ENCODE results near the gene SNED1.
A peak's percentile ranks its signal among the peaks of the same experiment; 100 is the strongest.

SNED1 gene

GRCh38 chr2:240992572-240993291, 5.7 kb upstream of the SNED1 start:
- no peak for DNase-seq (ENCODE audit: low read depth, low spot score)

DNA sequence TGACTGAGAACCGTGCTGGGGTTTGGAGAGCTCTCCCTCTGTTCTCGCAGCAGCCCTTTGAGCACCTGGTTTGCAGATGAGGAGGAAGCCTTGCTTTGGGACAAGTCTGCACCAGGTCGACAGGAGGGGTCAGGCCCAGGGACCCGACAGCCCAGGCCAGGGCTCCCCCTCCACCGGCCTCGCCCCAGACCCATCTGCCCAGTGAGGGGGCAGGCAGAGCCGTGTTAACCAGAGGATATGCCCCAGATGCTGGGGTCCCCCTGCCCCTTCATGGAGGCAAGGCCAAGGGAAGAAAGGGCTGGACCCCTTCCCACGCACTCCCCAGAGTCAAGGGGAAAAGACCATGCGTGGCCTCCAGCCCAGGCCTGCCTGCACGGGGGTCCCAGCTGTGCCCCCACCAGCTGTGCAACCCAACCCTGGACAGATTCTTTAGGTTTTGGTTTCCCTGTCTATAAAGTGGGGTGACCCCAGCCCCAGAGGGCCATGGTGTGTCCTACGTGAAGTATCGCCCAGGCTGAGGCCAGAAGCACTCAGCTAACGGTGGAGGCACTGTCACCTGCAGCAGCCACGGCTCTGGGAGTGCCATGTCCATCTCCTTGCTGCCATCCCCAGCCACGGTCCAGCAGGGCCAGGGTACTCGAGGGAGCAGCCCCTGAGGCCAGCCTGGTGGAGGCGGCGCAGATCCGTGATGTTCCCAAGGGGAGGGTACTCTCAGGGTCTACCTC, 4.8 kb upstream of the SNED1 start:
- no peak for DNase-seq (ENCODE audit: low read depth, low spot score)

GRCh38 chr2:240994171-240994896, 4.1 kb upstream of the SNED1 start:
- DNase-seq (ENCODE audit: low read depth, low spot score): no peak

DNA sequence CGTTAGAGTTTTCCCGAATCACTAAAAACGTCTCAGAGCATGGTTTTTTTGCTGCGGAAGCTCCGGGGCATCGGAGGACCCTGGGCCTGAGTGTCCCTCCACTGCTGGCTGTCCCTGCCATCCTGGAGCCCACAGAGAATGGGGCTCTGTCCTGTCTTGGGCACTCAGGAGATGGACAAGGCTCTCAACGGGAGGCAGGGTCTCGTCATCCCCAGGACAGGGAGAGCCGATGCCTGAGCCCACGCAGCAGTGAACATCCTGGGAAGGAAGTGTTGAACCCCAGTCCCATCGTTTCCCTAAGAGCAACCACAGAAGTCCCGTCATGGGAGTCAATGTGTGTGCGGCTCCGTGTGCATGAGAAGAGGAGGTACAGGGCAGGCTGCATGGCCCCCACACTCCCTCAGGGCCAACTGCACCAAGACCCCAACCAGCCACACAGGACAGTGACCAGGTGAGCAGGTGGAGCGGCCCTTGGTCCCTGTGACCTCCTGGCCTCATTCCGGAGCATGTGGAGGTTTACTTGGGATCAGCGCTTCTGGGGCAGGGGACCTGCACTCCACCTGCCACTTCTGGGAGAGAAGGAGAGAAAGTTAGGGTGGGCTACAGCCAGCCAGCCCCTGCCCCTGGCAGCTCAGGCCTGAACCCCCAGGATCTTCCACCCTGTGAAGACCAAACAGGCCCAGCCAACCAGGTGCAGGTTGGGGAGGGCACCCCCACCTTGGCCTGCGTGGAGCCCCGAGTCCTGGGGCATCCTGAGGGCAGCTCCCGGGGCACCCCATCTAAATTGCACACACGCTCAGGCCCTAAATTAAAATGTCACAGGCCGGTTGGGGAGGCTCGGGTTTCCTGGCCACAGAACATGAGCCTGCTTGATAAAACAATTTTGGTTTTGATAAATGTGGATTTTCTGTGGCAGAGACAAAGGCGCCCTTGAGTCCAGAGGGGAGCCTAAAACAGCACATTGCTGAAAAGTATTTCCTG, 3.1 kb upstream of the SNED1 start:
- no peak for DNase-seq (ENCODE audit: low read depth, low spot score)

GRCh38 chr2:240996161-240996833, 2.1 kb upstream of the SNED1 start:
- DNase-seq (ENCODE audit: low read depth, low spot score): no peak

- no peak for DNase-seq (ENCODE audit: low read depth, low spot score)
These were observed 1.6 kb upstream of the SNED1 start for GRCh38 chr2:240996834-240997140.

DNA sequence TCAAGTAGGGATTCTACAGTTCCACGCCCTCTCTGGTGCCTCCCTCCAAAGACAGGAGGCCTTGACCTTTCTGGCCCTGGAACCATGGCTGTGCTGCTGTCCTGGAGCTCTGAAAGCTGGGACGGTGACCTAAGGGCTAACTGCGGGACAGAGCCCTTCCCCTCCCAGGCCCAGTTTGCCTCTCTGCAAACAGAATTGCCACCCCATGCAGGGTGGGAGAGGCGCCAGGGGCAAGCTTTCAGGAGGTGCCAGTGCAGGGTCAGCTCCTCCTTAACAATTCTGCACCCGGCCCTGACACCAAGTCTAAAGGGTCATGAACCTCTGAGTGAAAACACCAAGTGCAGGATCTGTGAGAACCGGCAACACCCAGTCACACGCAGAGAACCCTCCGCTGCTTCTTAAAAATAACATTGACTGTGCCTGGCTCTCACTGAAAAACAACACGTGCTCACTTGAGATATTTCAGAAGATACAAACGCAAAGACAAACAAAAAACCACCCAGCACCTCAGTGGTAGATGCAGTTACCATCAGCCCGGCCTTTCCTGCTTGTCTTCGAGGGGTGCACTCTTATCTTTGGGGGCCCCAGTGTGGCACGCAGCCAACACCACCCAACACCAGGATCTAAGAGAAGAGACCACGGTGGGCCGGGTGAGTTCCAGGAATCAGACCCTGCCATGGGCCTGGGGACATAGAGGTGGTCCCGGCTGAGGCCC, 1.1 kb upstream of the SNED1 start:
- DNase-seq (ENCODE audit: low read depth, low spot score): peak; percentile 84

DNA sequence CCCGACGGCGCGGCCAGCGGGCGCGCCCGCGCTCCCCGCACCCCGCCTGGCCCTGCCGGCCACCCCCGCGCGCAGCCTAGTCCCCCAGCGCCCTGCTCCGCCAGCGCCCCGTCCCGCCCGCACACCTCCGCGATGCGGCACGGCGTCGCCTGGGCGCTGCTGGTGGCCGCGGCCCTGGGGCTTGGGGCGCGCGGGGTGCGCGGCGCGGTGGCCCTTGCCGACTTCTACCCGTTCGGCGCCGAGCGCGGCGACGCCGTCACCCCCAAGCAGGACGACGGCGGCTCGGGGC, 232 bp downstream of the SNED1 start:
- no peak for DNase-seq (ENCODE audit: low read depth, low spot score)

GRCh38 chr2:240998995-240999791, 775 bp downstream of the SNED1 start:
- no peak for DNase-seq (ENCODE audit: low read depth, low spot score)

- DNase-seq (ENCODE audit: low read depth, low spot score): no peak
These were observed 1.6 kb downstream of the SNED1 start for GRCh38 chr2:240999873-241000541.

- DNase-seq (ENCODE audit: low read depth, low spot score): no peak
These were observed 2.5 kb downstream of the SNED1 start for GRCh38 chr2:241000831-241001321.

GRCh38 chr2:241001413-241002274, 3.2 kb downstream of the SNED1 start:
- DNase-seq (ENCODE audit: low read depth, low spot score): no peak

GRCh38 chr2:241002275-241003046, 4.0 kb downstream of the SNED1 start:
- no peak for DNase-seq (ENCODE audit: low read depth, low spot score)

- DNase-seq (ENCODE audit: low read depth, low spot score): no peak
These were observed 4.6 kb downstream of the SNED1 start for GRCh38 chr2:241003047-241003360.

GRCh38 chr2:241003369-241003768, 5.0 kb downstream of the SNED1 start:
- no peak for DNase-seq (ENCODE audit: low read depth, low spot score)

DNA sequence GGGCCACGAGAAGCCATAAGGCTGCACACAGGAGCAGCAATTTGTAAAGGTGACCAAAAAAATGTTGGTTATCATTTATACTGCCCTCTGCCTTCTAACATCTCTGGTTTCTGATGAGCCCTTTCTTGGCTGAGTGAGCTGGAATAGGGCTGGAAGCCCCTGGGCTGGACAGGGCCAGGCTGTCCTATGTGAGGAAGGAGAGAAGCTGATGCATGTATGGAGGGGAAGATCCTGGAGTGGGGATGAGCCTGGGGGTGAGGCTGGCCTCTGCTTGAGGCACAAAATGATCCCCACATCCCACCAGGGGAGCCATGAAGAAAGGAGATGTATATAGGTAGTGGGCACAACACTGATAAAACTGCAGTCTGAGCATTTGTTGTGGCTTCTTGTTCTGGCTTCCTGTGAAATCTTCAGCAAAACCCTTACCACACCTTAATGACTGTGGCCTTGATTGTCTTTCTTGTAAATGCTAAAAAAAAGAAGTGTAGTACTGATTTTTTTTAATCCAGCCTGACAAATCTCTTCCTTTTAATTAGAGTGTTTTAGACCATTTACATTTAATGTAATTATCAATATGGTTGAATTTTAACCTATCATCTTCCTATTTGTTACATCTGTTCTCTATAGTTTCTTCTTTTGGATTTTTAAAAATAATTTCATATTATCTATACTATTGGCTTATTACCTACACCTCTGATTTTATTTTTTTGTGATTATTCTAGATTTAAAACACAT, 5.6 kb downstream of the SNED1 start:
- DNase-seq (ENCODE audit: low read depth, low spot score): no peak

- no peak for DNase-seq (ENCODE audit: low read depth, low spot score)
These were observed 7.2 kb downstream of the SNED1 start for GRCh38 chr2:241005569-241005968.
